Spleen (tissue), 11 donors: ENCODE measurements around the gene ETV6. TPM values are rescaled to one million over a fixed set of nuclear protein-coding genes. Genes with fewer than 3 reads are reported as not detected.

Experiments
- DNase-seq: peaks from one replicate; pipeline ENCODE4 v3.0.0-alpha.2; 2020
- H3K27ac ChIP-seq, 8 donors: fragments of 200-600 bp; sonication (generic) in 7 of 8; 1 replicate in 4 of 8; 2 replicates in 4 of 8; pipeline versions ENCODE4 v1.5.0 to v1.8.0; 2016 to 2021; ENCODE audit warnings: inconsistent platforms in 4 of 8, mild to moderate bottlenecking in 4 of 8, moderate library complexity in 1 of 8
- H3K27me3 ChIP-seq, 7 donors: fragments of 200-600 bp; sonication (generic) in 6 of 7; replicated peaks in 1 of 7; 1 replicate in 4 of 7; 2 replicates in 3 of 7; pipeline versions ENCODE4 v1.5.0 to v1.8.0; 2016 to 2021; ENCODE audit warnings: inconsistent platforms in 3 of 7, mild to moderate bottlenecking in 1 of 7
- H3K36me3 ChIP-seq, 6 donors: fragments of 200-600 bp; sonication (generic) in 5 of 6; 1 replicate in 4 of 6; 2 replicates in 2 of 6; pipeline versions ENCODE4 v1.5.0 to v1.8.0; 2016 to 2021; ENCODE audit warnings: inconsistent platforms in 2 of 6
- H3K4me1 ChIP-seq, 6 donors: fragments of 200-600 bp; sonication (generic) in 5 of 6; 1 replicate in 3 of 6; 2 replicates in 3 of 6; pipeline versions ENCODE4 v1.5.0 to v1.8.0; 2016 to 2021; ENCODE audit warnings: inconsistent platforms in 3 of 6
- H3K4me3 ChIP-seq, 8 donors: fragments of 200-600 bp; sonication (generic) in 7 of 8; 1 replicate in 4 of 8; 2 replicates in 4 of 8; pipeline versions ENCODE4 v1.5.0 to v1.8.0; 2016 to 2021; ENCODE audit warnings: inconsistent platforms in 4 of 8, mild to moderate bottlenecking in 4 of 8, moderate library complexity in 2 of 8
- H3K9me3 ChIP-seq, 8 donors: fragments of 200-600 bp; sonication (generic) in 7 of 8; 1 replicate in 4 of 8; 2 replicates in 4 of 8; pipeline versions ENCODE4 v1.5.0 to v1.8.0; 2016 to 2021; ENCODE audit warnings: inconsistent platforms in 4 of 8
- CTCF ChIP-seq, 11 experiments: fragments of 200-600 bp in 7 of 11; fragments of 450-650 bp in 4 of 11; sonication (generic) in 4 of 11; IDR thresholded peaks in 8 of 11; conservative IDR thresholded peaks in 3 of 11; 1 replicate in 7 of 11; 2 replicates in 4 of 11; pipeline versions ENCODE4 v1.4.0 to v1.8.0; 2016 to 2021; ENCODE audit warnings: antibody characterized with exemption in 11 of 11, inconsistent platforms in 4 of 11, mild to moderate bottlenecking in 1 of 11
- POLR2A ChIP-seq, 3 donors: fragments of 450-650 bp; IDR thresholded peaks; one replicate each; pipeline ENCODE4 v1.5.1; 2017; ENCODE audit warnings: antibody characterized with exemption in 3 of 3, mild to moderate bottlenecking in 1 of 3
- POLR2AphosphoS5 ChIP-seq, 3 donors: sonication (generic); formaldehyde crosslinking; IDR thresholded peaks; one replicate each; pipeline ENCODE4 v1.5.1; 2017; ENCODE audit warnings: antibody characterized with exemption in 3 of 3
- WGBS, 5 donors: extraction: QIAGEN DNeasy Blood & Tissue Kit in 3 of 5; methylation state at CpG; one replicate each; pipeline versions ENCODE4 v1.1.5 to v1.1.7; 2013 to 2018; 5-methylcytosine and 5-hydroxymethylcytosine counted together
- intact Hi-C: fragments of 100-400 bp; cut with DNase I; formaldehyde crosslinking; loops from one replicate; pipeline ENCODE4 v1.15.0; 2023; ENCODE audit warnings: low total_unique reads
- polyA plus RNA-seq, 3 donors: library from polyadenylated mRNA; stranded (reverse); fragments of 200-250 nt; gene quantifications; one replicate each; pipeline ENCODE4 v1.2.1, GENCODE V29; 2013
- total RNA-seq, 7 donors: library from RNA; depleted of rRNA in 3 of 7; stranded (reverse); fragments of >200 nt in 3 of 7; fragmentation: NEBNext Ultra II Directional in 4 of 7; extraction: Animal tissue kit (Norgen Biotek cat#: 25700) in 4 of 7; gene quantifications; one replicate each; pipeline versions ENCODE4 v1.1.0 to v1.2.1, GENCODE V29; 2016 to 2021
- donor health status: healthy with polysubstance abuse.
- donor health status: DM: no; HTN: no; CAD: no; lungs with moderate emphysema.
- donor health status: DM: no; HTN: no; CAD: no.
- donor health status: Bipolar disorder and iron deficiency.
- donor health status: healthy.
- donor health status: DM: no; HTN: no; CAD: no.
- donor health status: DM: yes; HTN: yes; CAD: no.

The ETV6 gene
- total and polyA plus RNA-seq, 10 donors: 7.2 to 116 (median 57.8) TPM

GRCh38 chr12:11823043-11823442 lies 173.6 kb downstream of the ETV6 start:
- H3K4me3 ChIP-seq: no peak overlapping the region
- H3K36me3 ChIP-seq: peaks cover 0 to 30% (median 3%) of the 10 kb centered on the region in 6 donors
- TF ChIP-seq POLR2AphosphoS5 (IDR thresholded peaks at IDR 0.05) (no peak), CTCF (IDR thresholded peaks at IDR 0.05 in 8 of 11, conservative IDR thresholded peaks at IDR 0.05 in 3 of 11) (no peak), POLR2A (IDR thresholded peaks at IDR 0.05) (no peak)
- no peak for DNase-seq
- intact Hi-C loops: no loop called here
- H3K27me3 ChIP-seq: no peaks in the 10 kb centered on the region
- H3K27ac ChIP-seq: peak overlapping the region in 7 of 8 donors; percentile 50 to 78 (median 64)
- H3K9me3 ChIP-seq: no peaks in the 10 kb centered on the region
- H3K4me1 ChIP-seq: peaks cover 29 to 84% (median 51%) of the 10 kb centered on the region in 6 donors
- 73 to 80% (median 77%) methylated on average over 7 of the region's 7 CpGs for WGBS, 5 donors

GRCh38 chr12:11823593-11823992 lies 174.1 kb downstream of the ETV6 start:
- intact Hi-C loops: no loop called here
- H3K9me3 ChIP-seq: no peaks in the 10 kb centered on the region
- peak overlapping the region in 7 of 8 donors; percentile 50 to 78 (median 64) for H3K27ac ChIP-seq
- no peaks in the 10 kb centered on the region for H3K27me3 ChIP-seq
- DNase-seq: no peak
- H3K4me3 ChIP-seq: no peak overlapping the region
- peaks cover 0 to 36% (median 3%) of the 10 kb centered on the region in 6 donors for H3K36me3 ChIP-seq
- TF ChIP-seq CTCF (IDR thresholded peaks at IDR 0.05 in 8 of 11, conservative IDR thresholded peaks at IDR 0.05 in 3 of 11): no peak
- no peak for TF ChIP-seq POLR2AphosphoS5 (IDR thresholded peaks at IDR 0.05)
- TF ChIP-seq POLR2A (IDR thresholded peaks at IDR 0.05): no peak
- WGBS, 5 donors: 92 to 98% (median 97%) methylated on average over 9 of the region's 9 CpGs
- H3K4me1 ChIP-seq: peaks cover 29 to 84% (median 55%) of the 10 kb centered on the region in 6 donors

GRCh38 chr12:11824069-11824468 lies 174.6 kb downstream of the ETV6 start:
- no peak for TF ChIP-seq POLR2AphosphoS5 (IDR thresholded peaks at IDR 0.05)
- no peak for TF ChIP-seq POLR2A (IDR thresholded peaks at IDR 0.05)
- no peak for TF ChIP-seq CTCF (IDR thresholded peaks at IDR 0.05 in 8 of 11, conservative IDR thresholded peaks at IDR 0.05 in 3 of 11)
- WGBS, 5 donors: 87 to 95% (median 90%) methylated on average over 7 of the region's 7 CpGs
- peak overlapping the region in 6 of 8 donors; percentile 6 to 78 (median 64) for H3K27ac ChIP-seq
- no peaks in the 10 kb centered on the region for H3K27me3 ChIP-seq
- H3K36me3 ChIP-seq: peaks cover 0 to 40% (median 3%) of the 10 kb centered on the region in 6 donors
- no peak overlapping the region for H3K4me3 ChIP-seq
- peaks cover 29 to 84% (median 60%) of the 10 kb centered on the region in 6 donors for H3K4me1 ChIP-seq
- intact Hi-C loops: no loop called here
- no peaks in the 10 kb centered on the region for H3K9me3 ChIP-seq
- DNase-seq: no peak

GRCh38 chr12:11824736-11825135 lies 175.3 kb downstream of the ETV6 start:
- no peak for TF ChIP-seq POLR2AphosphoS5 (IDR thresholded peaks at IDR 0.05)
- TF ChIP-seq POLR2A (IDR thresholded peaks at IDR 0.05): no peak
- no peak for TF ChIP-seq CTCF (IDR thresholded peaks at IDR 0.05 in 8 of 11, conservative IDR thresholded peaks at IDR 0.05 in 3 of 11)
- 78 to 92% (median 89%) methylated on average over 3 of the region's 3 CpGs for WGBS, 5 donors
- Histone ChIP-seq H3K9me3 (no peaks in the 10 kb centered on the region), H3K27me3 (no peaks in the 10 kb centered on the region), H3K27ac (peak overlapping the region in 2 of 8 donors; percentile 3 to 77), H3K36me3 (peaks cover 0 to 41% (median 3%) of the 10 kb centered on the region in 6 donors), H3K4me3 (no peak overlapping the region), H3K4me1 (peaks cover 33 to 90% (median 67%) of the 10 kb centered on the region in 6 donors)
- DNase-seq: no peak
- intact Hi-C loops: no loop called here
